H1 (cell line): ENCODE results near the gene FLRT1. TPM values are rescaled to one million over a fixed set of nuclear protein-coding genes. Genes with fewer than 3 reads are reported as not detected.

Experiments used
- ATF3 ChIP-seq: IDR thresholded peaks from 2 replicates; pipeline ENCODE4 v1.6.1; 2011; ENCODE audit warnings: low read depth, mild to moderate bottlenecking, low read length; ENCODE audit not compliant: insufficient read depth
- CHD1 ChIP-seq: IDR thresholded peaks from 2 replicates; pipeline ENCODE4 v1.6.1; 2012; ENCODE audit warnings: low read depth, low read length, improper control_type of control experiment
- KDM4A ChIP-seq: IDR thresholded peaks from one replicate; pipeline ENCODE4 v1.7.1; 2012; ENCODE audit warnings: low read depth, mild to moderate bottlenecking, moderate library complexity, low read length, inconsistent platforms; ENCODE audit not compliant: severe bottlenecking
- SRF ChIP-seq: IDR thresholded peaks from 2 replicates; pipeline ENCODE4 v1.6.1; 2011; ENCODE audit warnings: mild to moderate bottlenecking, low read depth, low read length, moderate library complexity
- polyA plus RNA-seq, 7 experiments: library from polyadenylated mRNA; depleted of rRNA in 3 of 7; stranded (reverse) in 5 of 7; unstranded in 2 of 7; fragments of >200 nt in 5 of 7; fragments of 200-250 nt in 2 of 7; gene quantifications; 1 replicate in 5 of 7; 2 replicates in 1 of 7; 4 replicates in 1 of 7; pipeline versions ENCODE4 v1.2.1 to v1.2.3, GENCODE V29; 2011 to 2013; ENCODE audit warnings: missing spikeins in 2 of 7, mixed read lengths in 2 of 7
- total RNA-seq: library from RNA; stranded (reverse); fragmentation: NEBNext Ultra II Directional; extraction: Animal tissue kit (Norgen Biotek cat#: 25700); gene quantifications from 2 replicates; pipeline ENCODE4 v1.2.1, GENCODE V29; 2021
- TF ChIP-seq, protein P1 (sequence below): IDR thresholded peaks from 2 replicates; pipeline ENCODE4 v1.6.1; 2011; ENCODE audit warnings: low read length, improper control_type of control experiment

FLRT1 gene
- total and polyA plus RNA-seq, 2 of the 8 experiments (the other 6 are each of a cell fraction or from before 2014, with no cell fraction given), result 0.14 to 0.28 TPM

DNA sequence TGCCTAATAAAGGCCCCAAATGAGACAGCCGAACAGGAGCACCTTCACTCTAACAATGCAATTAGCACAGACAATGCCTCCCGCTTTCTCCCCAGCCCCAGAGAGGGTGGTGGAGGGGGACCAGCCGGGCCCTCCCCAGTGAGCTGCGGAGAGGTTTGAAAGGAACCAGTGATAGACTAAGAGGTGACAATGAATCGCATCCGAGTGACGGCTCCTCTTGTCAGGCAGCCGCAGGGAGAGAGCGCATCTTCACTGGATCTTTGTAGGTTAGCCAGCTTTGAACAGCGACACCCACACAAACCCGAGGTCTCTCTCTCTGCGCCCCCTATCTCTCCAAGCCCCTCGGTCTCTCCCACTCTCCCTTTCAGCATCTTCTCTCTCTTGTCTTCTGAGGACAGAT is 28.0 kb downstream of the FLRT1 start (continued):
- TF ChIP-seq KDM4A, result no peak
- TF ChIP-seq, protein P1, sequence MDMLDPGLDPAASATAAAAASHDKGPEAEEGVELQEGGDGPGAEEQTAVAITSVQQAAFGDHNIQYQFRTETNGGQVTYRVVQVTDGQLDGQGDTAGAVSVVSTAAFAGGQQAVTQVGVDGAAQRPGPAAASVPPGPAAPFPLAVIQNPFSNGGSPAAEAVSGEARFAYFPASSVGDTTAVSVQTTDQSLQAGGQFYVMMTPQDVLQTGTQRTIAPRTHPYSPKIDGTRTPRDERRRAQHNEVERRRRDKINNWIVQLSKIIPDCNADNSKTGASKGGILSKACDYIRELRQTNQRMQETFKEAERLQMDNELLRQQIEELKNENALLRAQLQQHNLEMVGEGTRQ, result no peak
- TF ChIP-seq ATF3, result no peak
- no peak for TF ChIP-seq CHD1
- no peak for TF ChIP-seq SRF
